Activated CD8-positive, alpha-beta memory T cell treated with anti-CD3 and anti-CD28 coated beads, Interleukin-2, amount 50 U/mL, for 1 hour (primary cell): ENCODE results near the gene INPP5D.
"Not testable (repeated sequence)": the region's sequence is repeated elsewhere in the genome, so short reads cannot be mapped to it uniquely, and the experiment has no call there.

ENCODE experiments used
- DNase-seq: peaks from one replicate; pipeline ENCODE4 v3.0.0-alpha.2; 2020; ENCODE audit errors: extremely low read depth

INPP5D gene

GRCh38 chr2:233053928-233054784, 6.0 kb upstream of the INPP5D start:
- no peak for DNase-seq

GRCh38 chr2:233055362-233055761, 4.8 kb upstream of the INPP5D start:
- no peak for DNase-seq

DNA sequence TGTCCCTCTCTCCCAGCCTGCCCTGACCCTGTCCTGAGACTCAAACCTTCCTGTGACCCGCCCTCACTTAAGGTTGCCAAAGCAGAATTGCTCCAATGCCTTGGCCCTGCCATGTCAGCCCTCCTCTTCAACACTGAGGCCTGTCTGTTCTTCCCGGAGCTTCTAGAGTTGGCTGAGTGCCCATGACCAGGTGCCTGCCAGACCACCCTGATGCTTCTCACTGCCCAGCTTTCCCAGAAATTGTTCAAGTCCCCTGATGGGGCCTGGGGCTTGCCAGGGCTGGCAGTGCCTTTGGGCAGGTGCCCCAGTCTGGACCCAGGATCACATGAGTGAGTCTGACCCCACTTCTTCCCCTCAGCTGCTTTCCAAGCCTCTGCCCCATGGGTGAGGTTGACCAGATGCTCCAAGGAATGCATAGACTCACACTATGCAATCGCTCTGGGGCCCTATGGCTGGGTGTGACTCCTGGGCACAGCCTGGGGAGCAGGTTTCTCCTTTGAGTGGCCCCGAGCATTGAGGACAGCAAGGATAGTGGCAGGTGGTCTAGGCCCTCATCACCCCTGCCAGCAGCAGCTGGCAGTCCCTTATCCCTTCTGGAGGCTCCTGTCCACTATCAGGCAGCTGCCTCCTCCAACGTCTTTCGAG, 3.1 kb upstream of the INPP5D start:
- no peak for DNase-seq

- no peak for DNase-seq
Measured at GRCh38 chr2:233058717-233059546, 1.2 kb upstream of the INPP5D start.

- DNase-seq, result no peak
Measured at GRCh38 chr2:233059547-233059796, 670 bp upstream of the INPP5D start.

- no peak for DNase-seq
Measured at GRCh38 chr2:233060501-233060979, 398 bp downstream of the INPP5D start.

GRCh38 chr2:233060980-233061590, 943 bp downstream of the INPP5D start:
- no peak for DNase-seq

DNA sequence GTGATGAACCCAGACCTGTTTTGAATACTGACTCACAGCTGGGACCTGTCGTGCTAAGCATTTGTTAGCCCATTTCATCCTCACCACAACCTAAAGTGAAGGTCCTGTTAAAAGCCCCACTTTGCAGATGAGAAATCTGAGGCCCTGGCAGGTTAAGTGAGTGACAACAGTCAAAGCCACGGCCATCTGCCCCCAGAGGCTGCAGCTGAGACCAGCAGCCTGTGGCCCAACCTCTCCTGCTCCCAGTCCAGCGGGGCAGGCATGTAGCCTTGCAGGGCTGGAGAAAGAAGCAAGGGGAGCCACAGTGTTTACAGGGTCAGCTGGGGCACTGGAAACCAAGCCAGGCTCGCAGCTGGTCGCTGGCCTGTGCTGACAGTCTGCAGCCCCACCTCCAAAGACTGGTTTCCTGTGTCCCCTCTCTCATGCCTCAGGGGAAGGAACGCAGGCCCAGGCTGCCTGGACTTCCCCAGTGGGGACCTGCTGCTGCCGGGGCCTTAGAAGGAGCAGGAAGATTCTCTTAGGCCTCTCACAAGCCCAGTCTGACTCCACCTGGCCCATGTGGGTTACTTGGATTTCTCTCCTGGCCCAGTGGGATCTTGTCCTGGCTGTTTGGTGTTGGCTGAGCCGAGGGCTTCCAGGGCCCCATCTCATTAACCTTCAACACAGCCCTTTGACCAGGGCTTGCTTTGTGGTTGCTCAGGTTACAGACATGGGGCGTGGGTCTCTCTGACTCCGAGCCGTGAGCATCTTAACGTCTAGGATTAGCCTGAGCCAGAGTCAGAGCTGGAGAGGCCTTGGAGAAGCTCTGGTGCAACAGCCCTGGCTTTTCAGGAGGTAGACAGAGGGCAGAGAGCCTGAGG, 1.7 kb downstream of the INPP5D start:
- DNase-seq, result no peak

GRCh38 chr2:233062451-233062850, 2.3 kb downstream of the INPP5D start:
- no peak for DNase-seq

- no peak for DNase-seq
Measured at GRCh38 chr2:233062946-233063268, 2.8 kb downstream of the INPP5D start.

DNA sequence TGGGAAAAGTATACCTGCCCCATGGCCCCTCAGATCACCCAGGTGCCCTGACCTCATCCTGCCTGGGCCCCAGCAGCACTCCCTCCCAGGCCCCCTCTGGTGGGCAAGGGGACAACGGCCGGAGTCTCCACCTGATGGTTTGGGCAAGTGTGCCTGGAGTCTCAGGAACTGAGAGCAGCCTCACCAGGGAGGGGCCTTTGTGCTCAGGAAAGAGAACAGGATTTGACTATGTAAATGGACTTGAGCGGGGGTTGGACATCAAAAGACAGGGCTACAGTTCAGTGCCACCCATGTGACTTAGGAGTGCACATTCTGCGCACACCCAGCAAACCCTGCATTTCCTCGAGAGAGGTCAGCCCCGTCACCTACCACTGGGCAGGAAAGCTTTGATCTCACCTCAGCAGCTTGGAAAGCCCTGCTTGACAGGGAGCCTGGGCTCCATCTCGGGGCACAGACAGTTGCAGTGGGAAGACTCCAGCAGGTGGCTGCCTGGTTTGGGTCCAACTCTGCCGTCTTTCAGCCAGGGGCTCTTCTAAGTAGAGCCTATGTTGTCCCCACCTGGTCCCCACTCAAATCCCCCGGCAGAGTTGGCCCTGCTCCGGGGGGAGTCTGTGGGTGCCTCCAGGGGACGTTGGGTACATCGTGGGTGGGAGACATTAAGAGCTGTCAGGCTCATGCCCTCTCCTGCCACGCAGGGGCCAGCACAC, 3.3 kb downstream of the INPP5D start:
- DNase-seq, result no peak

GRCh38 chr2:233063976-233064411, 3.9 kb downstream of the INPP5D start:
- no peak for DNase-seq

- DNase-seq, result no peak
Measured at GRCh38 chr2:233064530-233065199, 4.5 kb downstream of the INPP5D start.

GRCh38 chr2:233065200-233065589, 5.1 kb downstream of the INPP5D start:
- DNase-seq, result not testable (repeated sequence)

DNA sequence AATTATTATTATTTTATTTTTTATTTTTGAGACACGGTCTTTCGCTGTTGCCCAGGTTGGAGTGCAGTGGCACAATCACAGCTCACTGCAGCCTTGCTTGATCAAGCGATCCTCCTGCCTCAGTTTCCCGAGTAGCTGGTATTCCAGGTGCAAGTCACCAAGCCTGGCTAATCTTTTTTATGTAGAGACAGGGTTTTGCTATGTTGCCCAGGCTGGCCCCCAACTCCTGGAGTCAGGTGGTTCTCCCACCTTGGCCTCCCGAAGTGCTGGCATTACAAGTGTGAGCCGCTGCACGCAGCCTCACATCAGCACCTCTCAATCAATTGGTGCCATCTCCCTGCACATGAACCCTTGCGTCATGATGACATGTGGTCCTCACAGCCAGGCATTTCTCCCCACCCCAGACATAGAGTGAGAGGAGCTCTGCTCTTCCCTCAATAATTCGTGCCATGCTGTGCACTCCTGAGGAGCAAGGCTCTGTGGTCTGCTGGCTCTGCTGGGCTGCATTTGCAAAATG, 5.9 kb downstream of the INPP5D start:
- DNase-seq, result no peak

GRCh38 chr2:233068762-233069418, 8.7 kb downstream of the INPP5D start:
- no peak for DNase-seq

- DNase-seq, result no peak
Measured at GRCh38 chr2:233072838-233073237, 12.7 kb downstream of the INPP5D start.

DNA sequence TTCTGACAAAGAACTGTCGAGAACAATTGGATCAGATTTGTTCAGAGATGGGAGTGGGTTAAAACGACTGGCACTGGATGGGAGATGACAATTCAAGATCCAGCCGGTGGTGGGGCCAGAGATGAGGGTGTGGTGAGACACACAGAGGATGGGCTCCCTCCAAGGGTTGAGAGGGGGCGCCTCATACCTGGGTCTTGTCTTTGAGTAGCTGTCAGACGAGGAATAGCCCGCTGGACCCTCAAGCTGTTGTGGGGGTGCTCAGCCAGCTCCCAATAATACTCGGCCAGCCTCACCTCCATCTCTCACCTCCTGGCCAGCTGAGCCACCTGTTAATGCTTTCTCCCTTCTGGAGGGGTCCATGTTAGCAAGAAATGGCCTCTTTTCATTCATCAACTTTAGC, 14.0 kb downstream of the INPP5D start:
- no peak for DNase-seq
